Measurements from ENCODE around the gene KCTD18. TPM values are rescaled to one million over a fixed set of nuclear protein-coding genes. Genes with fewer than 3 reads are reported as not detected.

Gene KCTD18
- total and polyA plus RNA-seq, 10 of the 15 experiments (the other 5 are each of a cell fraction or from before 2014, with no cell fraction given) = 1.4 to 16.9 (median 12.5) TPM

GRCh38 chr2:200509612-200510433 lies at the start of gene KCTD18 (continued):
- TF ChIP-seq PAX8 (IDR thresholded peaks at IDR 0.05) (no peak), NFYA (IDR thresholded peaks at IDR 0.05; ENCODE audit: borderline replicate concordance, low read depth, low read length) (no peak), TCF12 (IDR thresholded peaks at IDR 0.05; ENCODE audit: low read depth, low read length) (peak; percentile 63; the same call in 1 of the 2 replicates), RAD21 (IDR thresholded peaks at IDR 0.05; ENCODE audit: insufficient read depth, low read depth, low read length) (peak; percentile 23; the same call in 1 of the 2 replicates), ZSCAN29 (IDR thresholded peaks at IDR 0.05) (peak; percentile 71; the same call in 1 of the 2 replicates), CEBPZ (IDR thresholded peaks at IDR 0.05; ENCODE audit: low read depth, low read length) (no peak), ZNF24 (IDR thresholded peaks at IDR 0.05) (0 out of 2 replicates have a peak, but pooled peaks have one; percentile 71), RUNX3 (IDR thresholded peaks at IDR 0.05; ENCODE audit: low read length) (no peak), IKZF1 (conservative IDR thresholded peaks at IDR 0.05) (peak; percentile 92), POLR2A (IDR thresholded peaks at IDR 0.05; ENCODE audit: low read depth, low read length) (peak; percentile 88), RFX5 (IDR thresholded peaks at IDR 0.05; ENCODE audit: low read depth, low read length) (no peak), TBL1XR1 (IDR thresholded peaks at IDR 0.05; ENCODE audit: low read depth, low read length) (no peak), BHLHE40 (IDR thresholded peaks at IDR 0.05; ENCODE audit: borderline replicate concordance in 1 of 2, low read depth in 2 of 2, low read length in 1 of 2) (peak; percentile 66 to 90; a peak in 3 of 4 replicates), MXI1 (IDR thresholded peaks at IDR 0.05; ENCODE audit: low read depth, low read length) (no peak), JUND (IDR thresholded peaks at IDR 0.05; ENCODE audit: low read depth, low read length) (0 out of 2 replicates have a peak, but pooled peaks have one; percentile 41), CREB1 (IDR thresholded peaks at IDR 0.05; ENCODE audit: low read depth) (peak; percentile 53; the same call in 1 of the 2 replicates), CBFB (IDR thresholded peaks at IDR 0.05; ENCODE audit: low read depth) (no peak), ZNF207 (IDR thresholded peaks at IDR 0.05; ENCODE audit: borderline replicate concordance) (peak; percentile 90), SRF (IDR thresholded peaks at IDR 0.05; ENCODE audit: low read depth in 2 of 2, low read length in 2 of 2) (no peak), JUNB (IDR thresholded peaks at IDR 0.05) (no peak), IRF5 (IDR thresholded peaks at IDR 0.05; ENCODE audit: borderline replicate concordance) (no peak), MEF2B (IDR thresholded peaks at IDR 0.05; ENCODE audit: partially characterized antibody, poor library complexity, severe bottlenecking) (peak; percentile 36), GABPA (IDR thresholded peaks at IDR 0.05; ENCODE audit: low read depth) (no peak), SUPT20H (IDR thresholded peaks at IDR 0.05; ENCODE audit: borderline replicate concordance, control insufficient read depth, low read depth, low read length) (no peak), EGR1 (IDR thresholded peaks at IDR 0.05; ENCODE audit: borderline replicate concordance in 1 of 2, low read depth in 2 of 2, low read length in 2 of 2) (peak; percentile 45 to 74; a peak in 1 of 3 replicates), SMC3 (IDR thresholded peaks at IDR 0.05; ENCODE audit: borderline replicate concordance, low read length) (peak; percentile 48; the same call in 1 of the 2 replicates)
